Keratinocyte (primary cell): ENCODE data around the gene DMD. TPM values are rescaled to one million over a fixed set of nuclear protein-coding genes. Genes with fewer than 3 reads are reported as not detected.

ENCODE experiments used
- DNase-seq: peaks from one replicate; pipeline ENCODE4 v3.0.0-alpha.2; 2011; ENCODE audit warnings: low read depth, missing footprints, low spot score
- FAIRE-seq: peaks from 2 replicates; lab custom pipeline; 2011; peaks lifted over from hg19 to GRCh38; lab: Jason Lieb, UNC
- H2AFZ ChIP-seq: 2 replicates; pipeline ENCODE4 v1.6.0; 2012; ENCODE audit warnings: low read length, control low read depth, inconsistent platforms; ENCODE audit not compliant: control insufficient read depth
- H3K27ac ChIP-seq: 2 replicates; pipeline ENCODE4 v1.5.1; 2011; ENCODE audit warnings: low read length; ENCODE audit not compliant: control insufficient read depth, insufficient read depth
- H3K27me3 ChIP-seq: 3 replicates; pipeline ENCODE4 v1.6.0; 2011; ENCODE audit warnings: low read length; ENCODE audit not compliant: control insufficient read depth, insufficient read depth; ENCODE audit errors: extremely low read depth
- H3K36me3 ChIP-seq, 2 experiments: 2 replicates in 1 of 2; 3 replicates in 1 of 2; pipeline ENCODE4 v1.5.1; 2011; ENCODE audit warnings: low read length in 2 of 2, mild to moderate bottlenecking in 1 of 2; ENCODE audit not compliant: control insufficient read depth in 2 of 2, insufficient read depth in 2 of 2; ENCODE audit errors: extremely low read depth in 1 of 2
- H3K4me1 ChIP-seq: 3 replicates; pipeline ENCODE4 v1.5.1; 2011; ENCODE audit warnings: low read length; ENCODE audit not compliant: control insufficient read depth, insufficient read depth; ENCODE audit errors: extremely low read depth
- H3K4me2 ChIP-seq: 3 replicates; pipeline ENCODE4 v1.6.0; 2011; ENCODE audit warnings: low read depth, low read length; ENCODE audit not compliant: control insufficient read depth, insufficient read depth; ENCODE audit errors: extremely low read depth
- H3K4me3 ChIP-seq, 3 experiments: fragments of 200-600 bp in 1 of 3; sonication (generic) in 1 of 3; 2 replicates in 2 of 3; 3 replicates in 1 of 3; pipeline ENCODE4 v1.5.1; 2011 to 2016; ENCODE audit warnings: low read length in 3 of 3, mild to moderate bottlenecking in 3 of 3, control low read depth in 2 of 3, inconsistent platforms in 1 of 3, low read depth in 1 of 3, mixed read lengths in 1 of 3, mixed run types in 1 of 3, moderate library complexity in 1 of 3; ENCODE audit not compliant: control insufficient read depth in 2 of 3, insufficient read depth in 2 of 3; ENCODE audit errors: extremely low read depth in 1 of 3
- H3K79me2 ChIP-seq: 2 replicates; pipeline ENCODE4 v1.6.0; 2012; ENCODE audit warnings: low read length; ENCODE audit not compliant: control insufficient read depth, insufficient read depth
- H3K9ac ChIP-seq: 3 replicates; pipeline ENCODE4 v1.6.0; 2011; ENCODE audit warnings: low read length; ENCODE audit not compliant: control insufficient read depth, insufficient read depth; ENCODE audit errors: extremely low read depth
- H3K9me1 ChIP-seq: 3 replicates; pipeline ENCODE4 v1.6.0; 2011; ENCODE audit warnings: low read length; ENCODE audit not compliant: control insufficient read depth, insufficient read depth; ENCODE audit errors: extremely low read depth
- H3K9me3 ChIP-seq: 2 replicates; pipeline ENCODE4 v1.5.1; 2012; ENCODE audit warnings: low read depth, low read length; ENCODE audit not compliant: control insufficient read depth
- H4K20me1 ChIP-seq: 3 replicates; pipeline ENCODE4 v1.6.0; 2011; ENCODE audit warnings: low read length; ENCODE audit not compliant: control insufficient read depth, insufficient read depth; ENCODE audit errors: extremely low read depth
- CTCF ChIP-seq, 3 experiments: IDR thresholded peaks in 1 of 3; conservative IDR thresholded peaks in 1 of 3; optimal IDR thresholded peaks in 1 of 3; 2 replicates in 2 of 3; 3 replicates in 1 of 3; pipeline versions ENCODE3 to v1.5.1; 2011; ENCODE audit warnings: low read length in 3 of 3, mild to moderate bottlenecking in 3 of 3, moderate library complexity in 2 of 3, control low read depth in 1 of 3, inconsistent platforms in 1 of 3; ENCODE audit not compliant: insufficient read depth in 2 of 3; ENCODE audit errors: extremely low read depth in 1 of 3
- EZH2 ChIP-seq: IDR thresholded peaks from one replicate; pipeline ENCODE4 v1.6.1; 2012; ENCODE audit warnings: inconsistent platforms, mild to moderate bottlenecking, low read length, moderate library complexity
- dilution Hi-C: fragments of 300-500 bp; cut with MboI; formaldehyde crosslinking; loops from one replicate; pipeline ENCODE4 v1.7.0; 2020; ENCODE audit warnings: low sequenced_read_pairs; ENCODE audit not compliant: extremely low pct_ligation_motif_present
- polyA plus RNA-seq, 5 experiments: library from polyadenylated mRNA; depleted of rRNA in 3 of 5; stranded (reverse) in 3 of 5; stranded (forward) in 1 of 5; unstranded in 1 of 5; fragments of >200 nt; gene quantifications; 1 replicate in 1 of 5; 2 replicates in 3 of 5; 3 replicates in 1 of 5; pipeline versions ENCODE4 v1.2.1 to v1.2.3, GENCODE V29; 2011 to 2012; ENCODE audit warnings: missing spikeins in 2 of 5, low read depth in 1 of 5, low replicate concordance in 1 of 5

Gene DMD
- polyA plus RNA-seq, 1 donor (not counting 4 experiments of a cell fraction or from before 2014, with no cell fraction given) = 8.9 TPM

- DNase-seq = no peak
- Histone ChIP-seq H2AFZ (no peak overlapping the region), H3K79me2 (no peaks in the 10 kb centered on the region), H4K20me1 (no peaks in the 10 kb centered on the region), H3K9ac (no peak overlapping the region), H3K36me3 (no peaks in the 10 kb centered on the region), H3K4me3 (no peak overlapping the region), H3K9me1 (no peaks in the 10 kb centered on the region), H3K9me3 (no peaks in the 10 kb centered on the region), H3K4me2 (no peak overlapping the region), H3K27ac (no peak overlapping the region), H3K27me3 (no peaks in the 10 kb centered on the region), H3K4me1 (no peaks in the 10 kb centered on the region)
- no peak for FAIRE-seq
- dilution Hi-C loops = no loop called here
- no peak for TF ChIP-seq CTCF (optimal IDR thresholded peaks at IDR 0.05 in 1 of 3, IDR thresholded peaks at IDR 0.05 in 1 of 3, conservative IDR thresholded peaks at IDR 0.05 in 1 of 3; ENCODE audit: extremely low read depth in 1 of 3, insufficient read depth in 2 of 3, low read length in 3 of 3)
Observed at GRCh38 chrX:31318866-31319265, 1892.5 kb downstream of the DMD start.

GRCh38 chrX:31316340-31316991, 1894.9 kb downstream of the DMD start:
- no peaks in the 10 kb centered on the region for H3K9me3 ChIP-seq
- no peak for FAIRE-seq
- no peaks in the 10 kb centered on the region for H3K9me1 ChIP-seq
- H3K36me3 ChIP-seq = no peaks in the 10 kb centered on the region
- H3K79me2 ChIP-seq = no peaks in the 10 kb centered on the region
- no peak overlapping the region for H3K4me3 ChIP-seq
- H3K4me2 ChIP-seq = no peak overlapping the region
- H3K27me3 ChIP-seq = no peaks in the 10 kb centered on the region
- H3K27ac ChIP-seq = no peak overlapping the region
- TF ChIP-seq CTCF (optimal IDR thresholded peaks at IDR 0.05 in 1 of 3, IDR thresholded peaks at IDR 0.05 in 1 of 3, conservative IDR thresholded peaks at IDR 0.05 in 1 of 3; ENCODE audit: extremely low read depth in 1 of 3, insufficient read depth in 2 of 3, low read length in 3 of 3) (no peak), EZH2 (no peak)
- no peaks in the 10 kb centered on the region for H4K20me1 ChIP-seq
- H2AFZ ChIP-seq = no peak overlapping the region
- dilution Hi-C loops = no loop called here
- no peak for DNase-seq
- H3K9ac ChIP-seq = no peak overlapping the region
- no peaks in the 10 kb centered on the region for H3K4me1 ChIP-seq
